ENCODE measurements around the gene DMRTC2.
"Not testable (repeated sequence)": the region's sequence is repeated elsewhere in the genome, so short reads cannot be mapped to it uniquely, and the experiment has no call there.

DMRTC2 gene

DNA sequence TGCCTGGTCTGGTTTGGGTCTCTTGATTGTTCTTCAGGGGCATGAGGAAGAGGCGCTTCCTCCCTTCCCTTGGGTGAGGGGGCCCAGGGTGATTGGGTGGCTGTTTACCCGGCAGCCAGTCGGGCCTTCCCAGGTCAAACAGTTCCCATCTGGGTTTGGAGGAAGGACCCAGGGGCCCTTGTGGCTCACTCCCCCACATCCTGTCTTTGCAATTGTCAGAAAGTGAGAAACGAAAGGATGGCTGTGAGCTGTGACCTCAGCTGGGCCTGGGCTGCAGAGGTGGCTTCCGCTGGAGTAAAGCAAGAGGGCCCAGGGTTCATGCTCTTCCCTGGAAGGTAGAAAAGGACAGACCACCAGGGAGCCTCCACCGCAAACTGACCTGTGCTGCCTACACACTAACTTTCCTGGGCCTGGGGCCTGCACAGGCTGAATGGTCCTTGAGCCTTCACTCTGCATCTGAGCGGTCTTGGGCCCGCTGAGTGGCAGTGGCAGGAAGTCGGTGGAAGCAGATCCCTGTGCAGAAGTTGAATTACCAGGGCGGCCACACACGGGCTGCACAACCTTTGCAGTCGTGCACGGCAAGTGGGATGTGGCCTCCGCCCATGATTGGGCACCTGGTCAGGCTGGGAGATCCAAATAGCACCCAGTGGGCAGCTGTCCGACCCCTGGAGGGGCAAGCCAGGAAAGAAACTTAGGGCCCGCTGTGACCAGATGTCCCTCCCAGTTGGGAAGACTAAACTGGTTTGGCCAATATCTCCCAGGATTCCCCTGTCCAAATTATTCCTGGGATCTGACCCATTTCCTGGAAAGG lies 26.9 kb downstream of the DMRTC2 start:
- no peak for DNase-seq

DNA sequence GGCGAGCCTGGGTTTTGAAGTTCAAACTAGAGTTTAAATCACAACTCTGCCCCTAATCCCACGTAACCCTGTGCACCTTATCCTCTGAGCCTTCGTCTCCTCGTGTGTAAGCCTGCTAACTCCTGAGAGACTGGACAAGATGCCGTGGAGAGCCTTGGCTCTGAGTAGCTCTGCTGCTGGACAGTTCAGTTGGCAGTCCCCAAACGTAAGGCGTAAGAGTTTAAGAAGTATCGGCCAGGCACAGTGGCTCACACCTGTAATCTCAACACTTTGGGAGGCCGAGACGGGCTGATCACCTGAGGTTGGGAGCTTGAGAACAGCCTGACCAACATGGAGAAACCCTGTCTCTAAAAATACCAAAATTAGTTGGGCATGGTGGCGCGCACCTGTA lies 27.5 kb downstream of the DMRTC2 start:
- DNase-seq = no peak

DNA sequence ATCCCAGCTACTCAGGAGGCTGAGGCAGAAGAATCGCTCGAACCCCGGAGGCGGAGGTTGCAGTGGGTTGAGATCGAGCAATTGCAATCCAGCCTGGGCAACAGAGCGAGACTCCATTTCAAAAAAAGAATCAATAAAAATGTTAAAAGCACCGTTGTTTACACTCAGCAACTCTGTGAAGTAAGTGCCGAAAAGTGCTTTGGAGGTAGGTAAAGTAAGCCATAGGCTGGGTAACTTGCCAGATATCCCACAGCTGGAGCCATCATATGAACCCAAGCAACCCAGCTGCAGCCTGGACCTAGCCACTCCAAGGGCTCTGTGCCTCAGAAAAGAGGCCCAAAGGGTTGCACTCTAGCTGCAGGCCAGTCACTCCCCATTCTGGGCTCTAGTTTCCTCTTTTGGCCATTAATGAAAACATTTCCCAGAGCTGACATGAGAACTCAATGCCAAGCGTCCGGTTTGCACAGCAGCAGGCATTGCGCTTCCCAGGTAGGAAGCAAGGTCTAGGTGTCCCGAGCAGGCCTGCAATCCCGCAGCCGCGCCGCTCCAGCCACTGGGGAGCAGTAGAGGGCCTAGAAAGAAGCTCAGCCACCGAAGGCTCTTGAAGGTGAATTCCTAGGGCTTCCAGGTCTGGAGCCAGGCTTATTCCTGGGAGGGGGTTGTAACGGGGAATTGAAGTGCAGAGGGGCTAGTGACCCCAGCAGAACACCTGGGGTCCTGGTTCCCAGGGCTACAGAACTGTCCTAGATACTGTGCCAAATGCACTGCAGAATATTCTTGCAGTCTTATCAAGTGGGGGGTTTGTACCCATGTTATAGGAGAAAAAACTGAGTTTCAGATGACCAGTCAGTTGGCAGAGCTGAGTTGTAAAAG lies 28.2 kb downstream of the DMRTC2 start:
- no peak for DNase-seq

DNA sequence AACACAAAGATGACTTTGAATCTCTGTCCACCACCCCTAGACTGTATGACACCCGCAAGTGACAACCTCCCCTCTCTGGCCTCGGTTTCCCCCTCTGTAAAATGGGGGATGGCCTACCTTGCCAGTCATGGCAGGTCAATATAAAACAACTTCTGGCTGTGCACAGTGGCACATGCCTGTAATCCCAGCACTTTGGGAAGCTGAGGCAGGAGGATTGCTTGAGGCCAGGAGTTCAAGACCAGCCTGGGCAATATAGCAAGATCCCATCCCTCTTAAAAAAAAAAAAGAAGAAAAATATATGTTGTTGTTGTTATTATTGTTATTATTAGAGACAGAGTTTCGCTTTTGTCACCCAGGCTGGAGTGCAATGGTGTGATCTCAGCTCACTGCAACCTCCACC lies 31.1 kb downstream of the DMRTC2 start:
- not testable (repeated sequence) for DNase-seq

DNA sequence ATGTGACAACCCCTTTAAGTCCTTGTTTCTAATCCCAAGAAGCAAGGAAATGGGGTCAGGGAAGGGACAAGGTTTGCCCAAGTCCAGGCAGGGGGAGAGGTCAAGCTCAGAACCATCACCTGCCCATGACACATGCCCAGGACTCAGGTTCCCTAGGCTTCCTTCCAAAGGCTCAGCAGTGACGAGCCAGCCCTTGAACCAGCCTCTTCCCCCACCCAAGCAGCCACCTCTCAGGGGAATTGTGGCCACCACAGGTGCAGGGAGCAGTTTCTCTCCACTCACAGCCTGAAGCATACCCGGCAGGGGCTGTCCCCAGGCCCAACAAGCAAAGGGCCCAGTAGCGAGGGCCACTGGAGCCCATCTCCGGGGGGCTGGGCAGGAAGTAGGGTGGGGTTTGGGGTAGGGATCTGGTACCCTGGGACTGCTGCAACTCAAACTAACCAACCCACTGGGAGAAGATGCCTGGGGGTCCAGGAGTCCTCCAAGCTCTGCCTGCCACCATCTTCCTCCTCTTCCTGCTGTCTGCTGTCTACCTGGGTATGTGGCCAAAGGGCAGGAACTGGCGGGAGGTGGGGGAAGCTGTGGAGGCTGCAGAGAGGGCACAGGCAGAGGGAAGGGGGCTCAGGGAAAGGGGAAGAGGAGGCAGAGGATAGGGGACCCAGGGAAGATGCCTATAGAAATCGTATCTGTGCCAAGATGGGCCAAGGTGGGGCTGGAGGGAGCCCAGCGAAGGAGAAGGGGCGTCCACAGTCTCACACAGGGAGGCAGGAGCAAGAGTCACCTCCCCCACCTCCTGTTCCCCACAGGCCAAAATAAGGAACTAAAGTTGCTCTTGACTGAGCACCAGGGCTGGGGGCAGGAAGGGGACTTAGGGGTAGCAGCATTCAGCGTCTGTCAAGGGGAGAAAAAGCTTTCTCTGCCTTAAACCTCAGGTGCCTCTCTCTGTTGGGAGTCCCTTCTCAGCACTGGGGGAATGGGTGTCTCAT lies 32.3 kb downstream of the DMRTC2 start, which contains the start of gene CD79A:
CD79A (plus strand) TSS at position 433 of the 986 bp plus-strand sequence; CDS start at position 459, 26 bp downstream.
- no peak for DNase-seq

DNA sequence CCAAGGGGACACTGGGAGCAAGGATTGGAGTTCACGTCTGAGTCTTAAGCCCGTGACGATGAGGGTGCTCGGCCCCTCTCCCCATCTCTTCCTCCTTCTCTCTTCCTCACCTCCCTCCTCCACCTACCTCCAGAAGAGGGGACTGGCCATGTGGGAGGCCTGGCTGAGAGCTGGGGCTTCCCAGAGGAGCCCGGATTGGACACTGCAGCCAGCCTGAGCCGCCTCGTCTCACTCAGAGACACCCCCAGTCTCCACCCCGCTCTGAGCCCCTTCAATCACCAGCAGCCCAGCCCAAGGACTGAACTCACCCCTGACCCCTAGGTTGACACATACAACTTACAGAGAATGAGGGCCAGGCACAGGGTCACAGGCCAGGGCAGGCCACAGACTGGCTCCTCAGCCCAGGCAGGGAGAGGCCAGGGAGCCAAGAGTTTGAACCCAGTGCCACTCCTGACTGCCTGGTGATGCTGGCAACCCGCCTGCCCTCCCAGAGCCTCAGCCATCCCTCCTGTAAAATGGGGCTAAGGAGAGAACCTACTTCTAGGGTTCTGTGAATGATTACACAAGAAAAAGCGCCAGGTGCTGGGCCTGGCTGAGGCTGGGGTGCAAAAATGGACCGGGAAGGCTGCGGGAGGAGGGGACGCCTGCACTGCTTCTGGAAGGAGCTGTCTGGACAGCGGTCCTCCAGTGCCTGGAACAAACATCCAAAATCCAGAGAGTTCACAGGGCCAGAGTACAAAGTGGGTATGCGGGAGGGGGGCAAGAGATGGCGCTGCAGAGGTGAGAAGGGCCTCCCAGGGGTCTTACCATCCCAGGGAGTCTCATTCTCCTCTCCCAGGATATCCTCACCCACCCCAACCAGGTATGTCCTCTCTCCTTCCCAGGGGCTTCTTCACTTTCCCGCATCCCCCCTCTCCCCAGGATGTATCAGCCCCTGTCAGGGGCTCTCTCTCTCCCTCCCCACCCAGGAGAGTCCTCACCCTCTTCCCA lies 33.4 kb downstream of the DMRTC2 start:
- no peak for DNase-seq

DNA sequence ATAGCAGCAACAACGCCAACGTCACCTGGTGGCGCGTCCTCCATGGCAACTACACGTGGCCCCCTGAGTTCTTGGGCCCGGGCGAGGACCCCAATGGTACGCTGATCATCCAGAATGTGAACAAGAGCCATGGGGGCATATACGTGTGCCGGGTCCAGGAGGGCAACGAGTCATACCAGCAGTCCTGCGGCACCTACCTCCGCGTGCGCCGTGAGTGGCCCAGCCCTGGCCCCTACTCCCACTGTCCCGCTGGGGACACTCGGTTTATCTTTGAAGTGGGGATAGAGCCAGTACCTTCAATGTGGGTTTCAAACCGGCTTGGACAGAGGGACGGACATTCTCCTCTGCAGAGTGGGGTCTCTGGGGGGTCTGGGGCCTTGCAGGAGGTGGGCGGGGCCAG lies 34.2 kb downstream of the DMRTC2 start:
- no peak for DNase-seq

DNA sequence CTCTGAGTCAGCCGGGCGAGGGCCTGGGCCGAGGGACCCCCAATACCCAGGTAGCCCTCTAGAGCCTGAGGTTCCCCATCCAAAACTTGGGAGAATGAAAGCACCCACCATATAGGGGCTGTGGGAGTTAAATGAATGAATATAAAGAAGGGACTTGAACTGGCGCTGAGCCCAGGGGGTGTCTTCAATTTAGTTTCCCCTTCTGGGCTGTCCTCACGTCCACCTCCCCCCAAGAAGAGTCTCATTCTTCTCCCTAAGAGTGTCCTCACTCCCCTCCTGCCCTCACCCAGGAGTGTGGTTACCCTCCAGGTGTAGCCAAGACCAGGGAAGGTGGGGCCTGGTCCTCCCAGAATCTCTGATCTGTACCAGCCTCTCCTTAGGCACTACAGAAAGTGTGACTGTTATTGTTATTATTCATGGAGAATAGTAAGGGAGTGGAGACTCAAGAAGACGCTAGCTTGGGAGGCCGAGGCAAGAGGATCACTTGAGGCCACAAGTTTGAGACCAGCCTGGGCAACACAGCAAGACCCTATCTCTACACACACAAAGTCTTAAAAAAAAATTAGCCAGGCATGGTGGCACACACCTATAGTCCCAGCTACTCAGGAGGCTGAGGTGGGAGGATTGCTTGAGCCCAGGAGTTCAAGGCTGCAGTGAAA lies 35.0 kb downstream of the DMRTC2 start:
- no peak for DNase-seq

DNA sequence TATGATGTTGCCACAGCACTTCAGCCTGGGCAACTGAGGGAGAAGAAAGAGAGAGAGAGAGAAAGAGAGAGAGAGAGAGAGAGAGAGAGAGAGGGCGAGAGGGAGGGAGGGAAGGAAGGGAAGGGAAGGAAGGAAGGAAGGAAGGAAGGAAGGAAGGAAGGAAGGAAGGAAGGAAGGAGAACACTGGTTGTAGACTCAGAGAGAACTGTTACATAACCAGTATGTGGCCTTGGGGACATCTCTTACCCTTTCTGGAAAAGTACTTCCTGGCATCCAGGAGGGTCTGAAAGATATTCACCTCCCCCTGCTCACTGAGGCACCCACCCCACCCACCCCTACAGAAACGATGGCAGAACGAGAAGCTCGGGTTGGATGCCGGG lies 35.5 kb downstream of the DMRTC2 start:
- DNase-seq = no peak

DNA sequence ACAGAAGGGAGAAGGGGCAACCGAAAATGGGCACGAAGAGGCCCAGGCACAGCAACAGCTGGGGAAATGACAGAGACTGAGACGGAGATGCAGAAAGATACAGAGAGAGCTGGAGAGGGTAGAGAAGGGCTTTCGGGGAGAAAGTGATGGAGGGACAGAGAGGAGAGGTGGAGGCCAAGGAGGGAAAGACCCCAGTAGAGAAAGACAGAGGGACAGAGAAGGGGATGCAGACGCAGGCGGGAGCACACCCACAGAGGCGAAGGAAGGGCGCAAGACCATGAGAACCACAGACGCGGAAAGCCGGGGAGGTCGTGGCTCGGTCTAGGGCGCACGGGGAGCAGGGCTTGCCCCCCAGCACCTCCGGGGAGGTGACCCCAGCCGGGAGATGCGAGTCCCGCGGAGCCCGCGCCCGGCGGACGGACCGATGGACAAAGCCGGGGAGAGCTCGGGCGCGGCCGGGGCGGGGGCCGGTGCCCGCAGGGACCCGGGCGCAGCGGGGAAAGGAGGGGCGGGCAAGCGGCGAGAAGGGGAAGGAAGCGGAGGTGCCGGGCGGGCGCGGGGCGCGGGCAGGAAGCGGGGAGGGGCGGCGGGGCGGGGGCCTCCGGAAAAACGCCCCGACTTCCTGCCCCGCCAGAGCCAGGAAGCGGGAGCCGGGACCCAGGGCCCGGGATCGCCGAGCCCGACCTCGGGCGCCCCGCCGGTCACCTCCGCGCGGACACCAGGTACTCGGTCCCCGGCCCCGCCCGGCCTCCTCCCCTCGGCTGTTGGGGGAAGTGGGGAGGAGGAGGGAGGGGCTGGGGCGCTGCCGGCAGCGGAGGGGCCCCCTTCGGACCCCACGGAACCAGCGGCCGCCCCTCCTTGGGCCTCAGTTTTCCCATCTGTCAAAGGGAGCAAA lies 38.0 kb downstream of the DMRTC2 start, which contains the start of gene ARHGEF1:
ARHGEF1 (plus strand) TSS at position 617 of the 895 bp plus-strand sequence. CDS start 4,899 bp downstream, outside the sequence.
- DNase-seq = no peak

DNA sequence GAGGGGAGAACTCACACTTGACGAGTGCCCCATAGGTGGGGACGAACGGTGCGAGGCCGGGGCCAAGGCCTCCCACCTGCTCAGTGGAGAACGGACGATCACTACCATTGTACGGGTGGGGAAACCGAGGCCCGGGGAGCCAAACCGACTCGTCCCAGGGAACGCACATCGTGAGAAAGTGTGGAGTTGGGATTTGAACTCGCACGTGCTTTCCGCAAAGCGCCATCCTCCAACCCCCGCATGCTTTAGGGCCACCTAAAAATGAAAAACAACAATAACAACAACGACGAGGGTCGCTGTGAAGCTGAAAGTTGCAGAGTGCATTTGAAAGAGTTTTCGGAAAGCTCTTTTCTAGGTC lies 38.6 kb downstream of the DMRTC2 start:
- DNase-seq = no peak

DNA sequence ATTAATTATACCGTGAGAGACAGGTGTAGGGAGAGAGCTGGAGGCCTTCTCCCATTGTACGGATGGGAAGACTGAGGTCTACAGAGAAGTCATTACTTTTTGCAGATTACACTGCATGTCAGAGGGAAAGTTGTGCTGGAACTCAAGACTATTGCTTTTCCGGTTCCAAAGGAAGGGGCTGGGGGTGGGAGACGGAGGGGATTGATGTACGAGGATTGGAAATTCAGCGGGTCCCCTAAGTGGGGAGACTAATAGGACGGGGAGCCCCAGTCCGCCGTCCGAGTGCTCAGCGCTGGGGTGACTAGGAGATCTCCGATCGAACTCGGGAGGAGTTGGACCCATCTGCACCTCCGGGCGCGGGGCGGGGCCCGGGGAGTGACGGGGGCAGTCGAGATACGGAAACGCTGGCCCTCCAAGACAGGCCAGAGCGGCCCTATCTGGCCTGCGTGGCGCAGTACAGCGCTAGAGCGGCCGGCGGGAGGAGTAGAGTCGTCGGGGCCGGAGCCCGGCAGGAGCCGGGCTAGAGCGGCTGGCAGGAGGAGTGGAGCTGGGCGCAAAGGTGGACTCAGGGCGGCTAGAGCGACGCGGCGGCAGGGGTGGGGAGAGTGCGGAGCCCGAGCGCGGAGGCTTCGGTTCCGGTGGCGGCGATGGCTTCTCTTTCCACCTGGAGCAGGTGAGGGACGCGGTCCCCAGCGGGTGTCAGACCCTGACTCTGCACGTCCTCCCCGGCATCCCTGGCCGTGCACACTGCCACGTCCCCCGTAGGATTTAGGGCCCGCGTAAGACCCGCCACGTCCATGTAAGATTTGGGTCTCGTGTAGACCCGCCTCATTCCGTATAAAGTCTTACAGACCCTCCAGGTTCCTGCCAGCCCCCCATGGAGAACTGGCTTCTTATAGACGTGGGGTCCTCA lies 39.2 kb downstream of the DMRTC2 start:
- DNase-seq = peak; percentile 72

DNA sequence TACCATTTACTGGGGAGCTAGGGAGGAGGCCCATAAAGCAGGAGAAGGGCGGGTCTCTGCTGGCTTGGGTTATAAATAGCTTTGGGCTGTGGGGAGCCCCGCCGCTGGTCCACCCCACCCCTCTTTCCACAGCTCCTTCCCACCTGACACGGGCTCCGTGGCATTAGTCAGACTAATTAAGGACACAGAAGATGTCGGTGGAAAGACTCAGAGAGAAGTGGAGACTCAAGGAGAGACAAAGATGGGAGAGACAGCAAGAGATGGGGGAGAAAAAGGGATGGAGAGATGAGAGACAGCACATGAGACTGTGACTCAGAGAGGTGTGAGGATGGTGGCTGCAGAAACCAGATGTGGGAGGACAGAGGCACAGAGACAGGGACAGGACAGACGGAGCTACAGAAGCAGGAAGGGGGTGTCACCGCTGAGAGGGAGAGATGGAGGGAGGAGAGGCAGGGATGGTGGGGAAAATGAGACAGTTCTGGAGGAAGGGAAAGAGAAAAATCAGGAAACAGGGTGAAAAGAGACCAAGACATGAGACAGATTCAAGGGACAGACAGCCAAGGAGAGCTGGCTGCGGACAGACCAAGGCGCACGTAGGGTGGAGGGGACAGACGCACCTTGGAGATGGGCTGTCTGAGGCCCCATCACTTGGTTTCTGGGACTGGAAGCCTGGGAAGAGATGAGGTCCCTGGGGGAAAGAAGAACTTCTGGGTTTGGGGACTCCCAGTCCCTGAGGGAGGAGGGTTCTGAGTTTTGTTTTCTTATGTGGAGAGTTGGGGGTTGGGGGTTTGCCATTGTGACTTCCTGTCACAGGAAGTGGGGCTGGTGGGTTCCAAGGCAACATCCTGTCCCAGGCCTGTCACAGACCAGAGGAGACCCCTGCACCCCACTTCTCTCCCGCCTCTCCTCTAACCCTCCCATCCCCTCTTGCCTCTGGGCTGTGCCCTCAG lies 42.2 kb downstream of the DMRTC2 start:
- DNase-seq = no peak

DNA sequence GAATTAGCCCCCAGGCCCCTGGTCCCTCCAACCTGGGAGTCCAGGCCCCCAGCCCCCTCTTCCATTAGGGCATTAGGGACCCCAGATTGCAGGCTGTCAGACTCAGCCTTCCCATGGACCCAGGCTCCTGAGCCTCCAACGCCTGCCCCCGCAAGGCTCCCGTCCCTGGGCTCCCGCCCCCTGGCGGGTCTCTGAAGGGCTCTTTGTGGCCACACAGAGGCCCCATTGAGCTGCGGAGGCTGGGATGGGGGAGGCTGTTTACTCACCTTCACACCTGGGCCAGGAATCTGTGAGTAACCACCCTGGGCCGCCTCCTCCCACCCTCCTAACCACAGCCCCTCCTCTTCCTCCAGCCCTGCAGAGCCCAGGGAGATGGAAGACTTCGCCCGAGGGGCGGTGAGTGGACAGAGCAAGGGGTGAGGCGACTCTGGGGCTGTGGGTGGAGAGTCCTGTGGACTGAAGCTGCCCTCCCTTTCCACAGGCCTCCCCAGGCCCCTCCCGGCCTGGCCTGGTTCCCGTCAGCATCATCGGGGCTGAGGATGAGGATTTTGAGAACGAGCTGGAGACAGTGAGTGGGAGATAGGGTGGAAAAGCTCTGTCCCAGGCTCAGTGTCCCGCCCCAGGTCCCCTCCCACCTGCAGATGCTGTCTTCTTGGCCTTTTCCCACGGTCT lies 43.0 kb downstream of the DMRTC2 start:
- DNase-seq = no peak

DNA sequence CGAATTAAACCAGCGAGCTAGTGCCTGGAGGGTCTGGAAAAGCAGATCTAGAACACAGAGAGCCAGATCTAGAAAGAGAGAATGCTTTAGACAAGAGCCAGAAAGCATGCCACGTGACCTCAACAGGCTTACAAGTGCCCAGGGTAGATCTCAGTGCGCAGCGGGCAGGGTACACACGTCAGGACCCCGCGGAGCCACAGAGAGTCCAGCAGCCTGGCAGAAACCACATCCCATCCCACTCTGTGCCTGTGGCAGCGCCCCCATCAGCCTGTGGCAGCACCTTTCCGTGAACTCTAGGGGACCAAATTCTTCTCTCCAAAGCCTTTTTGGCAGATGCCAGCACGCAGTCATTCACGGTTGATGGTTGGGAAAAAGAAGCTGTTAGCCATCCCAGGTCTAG lies 44.1 kb downstream of the DMRTC2 start:
- DNase-seq = no peak

DNA sequence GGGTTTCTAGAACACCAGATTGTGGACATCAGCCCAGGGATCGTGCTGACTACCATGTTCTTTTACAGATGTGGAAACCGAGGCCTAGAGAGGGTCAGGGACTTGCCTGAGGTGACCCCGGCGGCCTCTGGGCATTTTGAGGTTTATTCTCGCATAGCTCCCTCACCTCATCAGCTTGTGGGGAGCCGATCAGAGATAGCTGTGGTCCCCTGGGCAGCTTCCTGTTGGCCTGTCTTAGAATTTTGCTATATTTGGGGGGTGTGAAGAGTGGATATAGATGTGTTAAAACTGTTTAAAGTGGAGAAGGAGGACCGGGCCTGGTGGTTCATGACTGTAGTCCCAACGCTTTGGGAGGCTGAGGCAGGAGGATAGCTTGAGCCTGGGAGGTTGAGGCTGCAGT lies 45.1 kb downstream of the DMRTC2 start:
- no peak for DNase-seq

DNA sequence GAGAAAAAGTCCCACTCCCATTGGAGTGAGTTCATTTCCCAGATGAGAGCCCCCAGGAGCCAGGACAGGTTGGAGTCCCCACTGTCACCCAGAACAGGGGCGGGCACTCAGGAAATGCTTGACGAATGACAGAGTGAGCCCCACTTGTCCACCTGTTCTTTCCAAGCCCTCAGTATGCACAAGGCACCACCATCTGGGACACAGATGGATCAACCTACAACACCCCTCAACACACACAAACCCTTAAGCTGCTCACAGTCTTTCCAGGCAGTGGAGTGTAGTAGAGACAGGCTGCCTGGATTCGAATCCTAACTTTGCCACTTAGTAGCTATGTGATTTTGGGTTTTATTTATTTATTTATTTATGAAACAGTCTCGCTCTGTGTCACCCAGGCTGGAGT lies 46.1 kb downstream of the DMRTC2 start:
- DNase-seq = no peak
